H1 (cell line): ENCODE results near the gene MARCKS. TPM values are rescaled to one million over a fixed set of nuclear protein-coding genes. Genes with fewer than 3 reads are reported as not detected.

Source experiments
- ATF2 ChIP-seq: IDR thresholded peaks from 2 replicates; pipeline ENCODE4 v1.6.1; 2012; ENCODE audit warnings: low read length, inconsistent platforms
- MAFK ChIP-seq: IDR thresholded peaks from 2 replicates; pipeline ENCODE4 v1.6.1; 2012; ENCODE audit warnings: low read depth, mild to moderate bottlenecking, improper control_type of control experiment, low read length
- polyA plus RNA-seq, 7 experiments: library from polyadenylated mRNA; depleted of rRNA in 3 of 7; stranded (reverse) in 5 of 7; unstranded in 2 of 7; fragments of >200 nt in 5 of 7; fragments of 200-250 nt in 2 of 7; gene quantifications; 1 replicate in 5 of 7; 2 replicates in 1 of 7; 4 replicates in 1 of 7; pipeline versions ENCODE4 v1.2.1 to v1.2.3, GENCODE V29; 2011 to 2013; ENCODE audit warnings: missing spikeins in 2 of 7, mixed read lengths in 2 of 7
- total RNA-seq: library from RNA; stranded (reverse); fragmentation: NEBNext Ultra II Directional; extraction: Animal tissue kit (Norgen Biotek cat#: 25700); gene quantifications from 2 replicates; pipeline ENCODE4 v1.2.1, GENCODE V29; 2021

MARCKS gene
- total and polyA plus RNA-seq, 2 of the 8 experiments (the other 6 are each of a cell fraction or from before 2014, with no cell fraction given) = 26.6 to 111 TPM

GRCh38 chr6:113888493-113888892, 31.3 kb downstream of the MARCKS start (continued):
- TF ChIP-seq MAFK (no peak), ATF2 (no peak)
